GM12891 (cell line): ENCODE data around the gene NR2C2.

Experiments used
- POLR2A ChIP-seq: IDR thresholded peaks from 2 replicates; pipeline ENCODE4 v1.6.1; 2011; ENCODE audit warnings: low read depth, low read length, control low read depth
- POLR2AphosphoS5 ChIP-seq: IDR thresholded peaks from 2 replicates; pipeline ENCODE4 v1.6.1; 2011; ENCODE audit warnings: low read depth, low read length, control low read depth
- POU2F2 ChIP-seq: IDR thresholded peaks from 2 replicates; pipeline ENCODE4 v1.6.1; 2011; ENCODE audit warnings: low read depth, mild to moderate bottlenecking, control low read depth, low read length, moderate library complexity
- TAF1 ChIP-seq: IDR thresholded peaks from 2 replicates; pipeline ENCODE4 v1.6.1; 2011; ENCODE audit warnings: low read depth, low read length, control low read depth

DNA sequence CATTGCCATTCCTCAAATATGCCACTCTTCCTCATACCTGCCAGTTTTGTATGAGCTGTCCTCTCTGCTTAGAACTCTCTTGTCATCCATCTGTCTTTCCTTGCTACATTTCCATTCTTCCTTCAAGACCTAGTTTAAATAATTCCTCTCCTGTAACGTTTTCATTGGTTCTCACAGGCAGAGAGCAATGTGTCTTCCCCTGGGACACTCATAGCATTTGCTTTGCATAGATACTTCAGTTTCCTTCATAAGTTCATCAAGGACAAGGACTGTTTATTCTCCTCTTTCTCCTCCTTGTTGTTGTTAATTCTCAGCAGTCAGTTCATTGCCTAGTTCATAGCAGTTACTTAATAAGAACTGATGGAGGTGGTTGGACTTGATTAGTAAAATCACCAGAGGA lies 10.5 kb downstream of the NR2C2 start:
- TF ChIP-seq POLR2A (no peak), TAF1 (no peak), POU2F2 (no peak), POLR2AphosphoS5 (no peak)
